OCI-LY7 (cell line): ENCODE results near the gene PRELID3B.

Source experiments
- CTCF ChIP-seq: fragments of 200-600 bp; sonication (generic); conservative IDR thresholded peaks from 2 replicates; pipeline ENCODE4 v1.5.1; 2014; ENCODE audit warnings: mild to moderate bottlenecking, antibody characterized with exemption, low read length, moderate library complexity, mixed read lengths
- EZH2phosphoT487 ChIP-seq: fragments of 200-600 bp; sonication (generic); IDR thresholded peaks from 2 replicates; pipeline ENCODE4 v1.6.1; 2018; ENCODE audit warnings: low read depth, borderline replicate concordance, mild to moderate bottlenecking, mixed run types, antibody characterized with exemption, low read length, moderate library complexity, mixed read lengths

- no peak for TF ChIP-seq CTCF
- TF ChIP-seq EZH2phosphoT487, result no peak
These were observed 9.5 kb downstream of the PRELID3B start for GRCh38 chr20:59033093-59033492.
